Measurements from ENCODE around the gene DDX47. TPM values are rescaled to one million over a fixed set of nuclear protein-coding genes. Genes with fewer than 3 reads are reported as not detected.

The DDX47 gene
- total and polyA plus RNA-seq, 2 experiments from 2014 or later, result 54.0 to 90.8 TPM

- TF ChIP-seq JUNB (IDR thresholded peaks at IDR 0.05; ENCODE audit: unreplicated experiment) (no peak), POLR2AphosphoS5 (IDR thresholded peaks at IDR 0.05; ENCODE audit: low read depth) (no peak), CREB1 (CRISPR knock-in tag; IDR thresholded peaks at IDR 0.05; ENCODE audit: low read depth) (no peak), ZNF114 (CRISPR knock-in tag; IDR thresholded peaks at IDR 0.05) (no peak), ZNF331 (CRISPR knock-in tag; IDR thresholded peaks at IDR 0.05; ENCODE audit: low read depth) (no peak), STAT1 (IDR thresholded peaks at IDR 0.05; ENCODE audit: unreplicated experiment) (no peak), ZNF462 (CRISPR knock-in tag; IDR thresholded peaks at IDR 0.05) (no peak), NANOG (IDR thresholded peaks at IDR 0.05; ENCODE audit: borderline replicate concordance) (no peak), EZH2 (IDR thresholded peaks at IDR 0.05; ENCODE audit: low read depth, unreplicated experiment) (no peak), EZH2phosphoT487 (IDR thresholded peaks at IDR 0.05; ENCODE audit: unreplicated experiment) (no peak)
- TF ChIP-seq, protein P1, sequence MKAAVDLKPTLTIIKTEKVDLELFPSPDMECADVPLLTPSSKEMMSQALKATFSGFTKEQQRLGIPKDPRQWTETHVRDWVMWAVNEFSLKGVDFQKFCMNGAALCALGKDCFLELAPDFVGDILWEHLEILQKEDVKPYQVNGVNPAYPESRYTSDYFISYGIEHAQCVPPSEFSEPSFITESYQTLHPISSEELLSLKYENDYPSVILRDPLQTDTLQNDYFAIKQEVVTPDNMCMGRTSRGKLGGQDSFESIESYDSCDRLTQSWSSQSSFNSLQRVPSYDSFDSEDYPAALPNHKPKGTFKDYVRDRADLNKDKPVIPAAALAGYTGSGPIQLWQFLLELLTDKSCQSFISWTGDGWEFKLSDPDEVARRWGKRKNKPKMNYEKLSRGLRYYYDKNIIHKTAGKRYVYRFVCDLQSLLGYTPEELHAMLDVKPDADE (IDR thresholded peaks at IDR 0.05), result no peak
- TF ChIP-seq, protein P2, sequence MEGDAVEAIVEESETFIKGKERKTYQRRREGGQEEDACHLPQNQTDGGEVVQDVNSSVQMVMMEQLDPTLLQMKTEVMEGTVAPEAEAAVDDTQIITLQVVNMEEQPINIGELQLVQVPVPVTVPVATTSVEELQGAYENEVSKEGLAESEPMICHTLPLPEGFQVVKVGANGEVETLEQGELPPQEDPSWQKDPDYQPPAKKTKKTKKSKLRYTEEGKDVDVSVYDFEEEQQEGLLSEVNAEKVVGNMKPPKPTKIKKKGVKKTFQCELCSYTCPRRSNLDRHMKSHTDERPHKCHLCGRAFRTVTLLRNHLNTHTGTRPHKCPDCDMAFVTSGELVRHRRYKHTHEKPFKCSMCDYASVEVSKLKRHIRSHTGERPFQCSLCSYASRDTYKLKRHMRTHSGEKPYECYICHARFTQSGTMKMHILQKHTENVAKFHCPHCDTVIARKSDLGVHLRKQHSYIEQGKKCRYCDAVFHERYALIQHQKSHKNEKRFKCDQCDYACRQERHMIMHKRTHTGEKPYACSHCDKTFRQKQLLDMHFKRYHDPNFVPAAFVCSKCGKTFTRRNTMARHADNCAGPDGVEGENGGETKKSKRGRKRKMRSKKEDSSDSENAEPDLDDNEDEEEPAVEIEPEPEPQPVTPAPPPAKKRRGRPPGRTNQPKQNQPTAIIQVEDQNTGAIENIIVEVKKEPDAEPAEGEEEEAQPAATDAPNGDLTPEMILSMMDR (conservative IDR thresholded peaks at IDR 0.05; ENCODE audit: low read depth in 2 of 2), result no peak
- TF ChIP-seq, protein P3, sequence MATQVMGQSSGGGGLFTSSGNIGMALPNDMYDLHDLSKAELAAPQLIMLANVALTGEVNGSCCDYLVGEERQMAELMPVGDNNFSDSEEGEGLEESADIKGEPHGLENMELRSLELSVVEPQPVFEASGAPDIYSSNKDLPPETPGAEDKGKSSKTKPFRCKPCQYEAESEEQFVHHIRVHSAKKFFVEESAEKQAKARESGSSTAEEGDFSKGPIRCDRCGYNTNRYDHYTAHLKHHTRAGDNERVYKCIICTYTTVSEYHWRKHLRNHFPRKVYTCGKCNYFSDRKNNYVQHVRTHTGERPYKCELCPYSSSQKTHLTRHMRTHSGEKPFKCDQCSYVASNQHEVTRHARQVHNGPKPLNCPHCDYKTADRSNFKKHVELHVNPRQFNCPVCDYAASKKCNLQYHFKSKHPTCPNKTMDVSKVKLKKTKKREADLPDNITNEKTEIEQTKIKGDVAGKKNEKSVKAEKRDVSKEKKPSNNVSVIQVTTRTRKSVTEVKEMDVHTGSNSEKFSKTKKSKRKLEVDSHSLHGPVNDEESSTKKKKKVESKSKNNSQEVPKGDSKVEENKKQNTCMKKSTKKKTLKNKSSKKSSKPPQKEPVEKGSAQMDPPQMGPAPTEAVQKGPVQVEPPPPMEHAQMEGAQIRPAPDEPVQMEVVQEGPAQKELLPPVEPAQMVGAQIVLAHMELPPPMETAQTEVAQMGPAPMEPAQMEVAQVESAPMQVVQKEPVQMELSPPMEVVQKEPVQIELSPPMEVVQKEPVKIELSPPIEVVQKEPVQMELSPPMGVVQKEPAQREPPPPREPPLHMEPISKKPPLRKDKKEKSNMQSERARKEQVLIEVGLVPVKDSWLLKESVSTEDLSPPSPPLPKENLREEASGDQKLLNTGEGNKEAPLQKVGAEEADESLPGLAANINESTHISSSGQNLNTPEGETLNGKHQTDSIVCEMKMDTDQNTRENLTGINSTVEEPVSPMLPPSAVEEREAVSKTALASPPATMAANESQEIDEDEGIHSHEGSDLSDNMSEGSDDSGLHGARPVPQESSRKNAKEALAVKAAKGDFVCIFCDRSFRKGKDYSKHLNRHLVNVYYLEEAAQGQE (IDR thresholded peaks at IDR 0.05; ENCODE audit: unreplicated experiment), result no peak
- Histone ChIP-seq H3K4me1 (ENCODE audit: insufficient read depth) (no peaks in the 10 kb centered on the region), H3K4me3 (no peak overlapping the region), H4K20me1 (replicated peaks; ENCODE audit: insufficient read depth) (peaks cover 10% of the 10 kb centered on the region), H2AFZ (no peak overlapping the region), H3K36me3 (ENCODE audit: insufficient read depth) (peaks cover 66% of the 10 kb centered on the region), H3K27me3 (ENCODE audit: insufficient read depth) (no peaks in the 10 kb centered on the region), H3K79me2 (replicated peaks; ENCODE audit: insufficient read depth) (peaks cover 37% of the 10 kb centered on the region), H3F3A (replicated peaks; ENCODE audit: low read depth) (no peaks in the 10 kb centered on the region), H3K9me2 (ENCODE audit: insufficient read depth) (no peaks in the 10 kb centered on the region), H3K4me2 (no peak overlapping the region), H3K27ac (ENCODE audit: low read depth) (no peak overlapping the region)
- Mint-ChIP-seq H3K4me1 (no peaks in the 10 kb centered on the region), H3K4me3 (no peak overlapping the region), H3K27ac (no peak overlapping the region), H3K27me3 (ENCODE audit: insufficient read depth, low read depth, poor library complexity) (no peaks in the 10 kb centered on the region), H3K9me3 (no peaks in the 10 kb centered on the region), H3K36me3 (ENCODE audit: low read depth) (peaks cover 73% of the 10 kb centered on the region)
- ATAC-seq, result no peak
- DNase-seq (ENCODE audit: low spot score), result no peak
These were observed 9.7 kb downstream of the DDX47 start for GRCh38 chr12:12822886-12823285.

All from GM23338 (cell line).